GM12891 (cell line): Measurements from ENCODE around the gene CTNNA3.

ENCODE experiments used
- DNase-seq: peaks from one replicate; pipeline ENCODE4 v3.0.0; 2011; ENCODE audit warnings: low spot score; ENCODE audit not compliant: insufficient read length
- FAIRE-seq: peaks from 2 replicates; lab custom pipeline; 2011; peaks lifted over from hg19 to GRCh38; lab: Jason Lieb, UNC
- PAX5 ChIP-seq: IDR thresholded peaks from 2 replicates; pipeline ENCODE4 v1.6.1; 2011; ENCODE audit warnings: low read length, moderate library complexity, mild to moderate bottlenecking; ENCODE audit not compliant: insufficient read depth, severe bottlenecking
- POLR2A ChIP-seq: IDR thresholded peaks from 2 replicates; pipeline ENCODE4 v1.6.1; 2011; ENCODE audit warnings: low read depth, low read length, control low read depth
- POLR2AphosphoS5 ChIP-seq: IDR thresholded peaks from 2 replicates; pipeline ENCODE4 v1.6.1; 2011; ENCODE audit warnings: low read depth, low read length, control low read depth
- POU2F2 ChIP-seq: IDR thresholded peaks from 2 replicates; pipeline ENCODE4 v1.6.1; 2011; ENCODE audit warnings: low read depth, mild to moderate bottlenecking, control low read depth, low read length, moderate library complexity
- SPI1 ChIP-seq: IDR thresholded peaks from 2 replicates; pipeline ENCODE4 v1.6.1; 2011; ENCODE audit warnings: low read depth, low read length, control low read depth
- TAF1 ChIP-seq: IDR thresholded peaks from 2 replicates; pipeline ENCODE4 v1.6.1; 2011; ENCODE audit warnings: low read depth, low read length, control low read depth

CTNNA3 gene

GRCh38 chr10:67115972-67116371 is 580.0 kb downstream of the CTNNA3 start:
- no peak for DNase-seq
- FAIRE-seq = no peak
- TF ChIP-seq POU2F2 (no peak), TAF1 (no peak), PAX5 (no peak), SPI1 (no peak), POLR2A (no peak), POLR2AphosphoS5 (no peak)

- FAIRE-seq (no peak), DNase-seq (no peak)
- TF ChIP-seq POLR2A = no peak
- no peak for TF ChIP-seq POLR2AphosphoS5
- TF ChIP-seq PAX5 = no peak
- TF ChIP-seq SPI1 = no peak
- TF ChIP-seq POU2F2 = no peak
- no peak for TF ChIP-seq TAF1
These were observed 581.0 kb downstream of the CTNNA3 start for GRCh38 chr10:67114945-67115344.

GRCh38 chr10:67112765-67113164 is 583.2 kb downstream of the CTNNA3 start:
- TF ChIP-seq POU2F2 (no peak), SPI1 (no peak), POLR2AphosphoS5 (no peak)
- no peak for FAIRE-seq
- no peak for DNase-seq

- TF ChIP-seq POU2F2 (no peak), POLR2AphosphoS5 (no peak)
- no peak for FAIRE-seq
- DNase-seq = no peak
These were observed 585.7 kb downstream of the CTNNA3 start for GRCh38 chr10:67110286-67110685.

GRCh38 chr10:67107670-67108069 is 588.3 kb downstream of the CTNNA3 start:
- TF ChIP-seq PAX5 (no peak), SPI1 (no peak), POLR2AphosphoS5 (no peak), POU2F2 (no peak), POLR2A (no peak), TAF1 (no peak)
- FAIRE-seq (no peak), DNase-seq (no peak)

GRCh38 chr10:67100951-67101350 is 595.0 kb downstream of the CTNNA3 start:
- DNase-seq = no peak
- no peak for TF ChIP-seq POLR2AphosphoS5
- TF ChIP-seq POU2F2 = no peak
- TF ChIP-seq PAX5 = no peak
- TF ChIP-seq POLR2A = no peak
- no peak for TF ChIP-seq TAF1
- TF ChIP-seq SPI1 = no peak
- no peak for FAIRE-seq

GRCh38 chr10:67098461-67098860 is 597.5 kb downstream of the CTNNA3 start:
- TF ChIP-seq SPI1 (no peak), POLR2A (no peak), TAF1 (no peak), POLR2AphosphoS5 (no peak), POU2F2 (no peak), PAX5 (no peak)
- no peak for FAIRE-seq

GRCh38 chr10:67095531-67095930 is 600.5 kb downstream of the CTNNA3 start:
- TF ChIP-seq TAF1 (no peak), POLR2A (no peak), PAX5 (no peak), SPI1 (no peak), POU2F2 (no peak)
- FAIRE-seq = no peak
- DNase-seq = no peak

More at GRCh38 chr10:67098461-67098860, 597.5 kb downstream of the CTNNA3 start:
- DNase-seq = no peak

- no peak for TF ChIP-seq PAX5
- TF ChIP-seq POU2F2 = no peak
- TF ChIP-seq SPI1 = no peak
- no peak for TF ChIP-seq TAF1
- no peak for TF ChIP-seq POLR2A
- TF ChIP-seq POLR2AphosphoS5 = no peak
- DNase-seq = no peak
- FAIRE-seq = no peak
These were observed 608.0 kb downstream of the CTNNA3 start for GRCh38 chr10:67088036-67088435.

- DNase-seq = no peak
- TF ChIP-seq POLR2AphosphoS5 (no peak), TAF1 (no peak), POU2F2 (no peak), PAX5 (no peak)
- FAIRE-seq = no peak
These were observed 608.9 kb downstream of the CTNNA3 start for GRCh38 chr10:67087135-67087425.

GRCh38 chr10:67086327-67087134 is 609.5 kb downstream of the CTNNA3 start:
- FAIRE-seq (no peak), DNase-seq (no peak)
- TF ChIP-seq SPI1 = no peak
- TF ChIP-seq POU2F2 = no peak
- no peak for TF ChIP-seq POLR2A
- TF ChIP-seq POLR2AphosphoS5 = no peak
- TF ChIP-seq TAF1 = no peak
- TF ChIP-seq PAX5 = no peak
